ENCODE measurements around the gene RNASEH2B.

Gene RNASEH2B

DNA sequence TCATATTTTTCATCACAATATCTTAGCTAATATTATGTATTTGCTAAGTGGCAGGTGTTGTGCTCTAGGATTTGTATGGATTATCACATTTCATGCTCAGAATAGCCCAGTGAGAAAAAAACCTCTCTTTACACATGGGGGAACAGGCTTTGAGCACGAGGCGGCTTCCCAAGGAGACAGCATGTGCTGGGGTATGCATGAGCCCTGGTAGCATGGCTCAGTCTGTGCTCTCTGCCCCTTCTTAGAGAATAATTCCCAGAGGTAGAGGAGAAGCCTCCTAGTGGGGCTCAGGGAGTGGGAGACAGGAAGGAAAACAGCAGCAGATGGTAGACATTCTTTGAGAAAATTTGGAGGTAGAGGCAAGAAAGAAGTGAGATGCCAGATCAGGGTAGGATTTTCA lies 31.6 kb downstream of the RNASEH2B start:
- no peak overlapping the region for H3K4me3 ChIP-seq (replicated peaks; ENCODE audit: low read depth, low read length)
- no peak for DNase-seq (ENCODE audit: low read depth)
- no peak for TF ChIP-seq CTCF (IDR thresholded peaks at IDR 0.05; ENCODE audit: low read length, missing control alignments)

- no peak for TF ChIP-seq CTCF (IDR thresholded peaks at IDR 0.05; ENCODE audit: low read length, missing control alignments)
- no peak for DNase-seq (ENCODE audit: low read depth)
- H3K4me3 ChIP-seq (replicated peaks; ENCODE audit: low read depth, low read length): no peak overlapping the region
Measured at GRCh38 chr13:50942630-50943311, 33.2 kb downstream of the RNASEH2B start.

- DNase-seq (ENCODE audit: low read depth): no peak
- TF ChIP-seq CTCF (IDR thresholded peaks at IDR 0.05; ENCODE audit: low read length, missing control alignments): no peak
Measured at GRCh38 chr13:50945669-50946068, 36.1 kb downstream of the RNASEH2B start.

GRCh38 chr13:50948601-50949000 lies 39.0 kb downstream of the RNASEH2B start:
- no peak overlapping the region for H3K4me3 ChIP-seq (replicated peaks; ENCODE audit: low read depth, low read length)
- DNase-seq (ENCODE audit: low read depth): no peak
- no peak for TF ChIP-seq CTCF (IDR thresholded peaks at IDR 0.05; ENCODE audit: low read length, missing control alignments)

More at GRCh38 chr13:50945669-50946068, 36.1 kb downstream of the RNASEH2B start:
- H3K4me3 ChIP-seq (replicated peaks; ENCODE audit: low read depth, low read length): no peak overlapping the region

GRCh38 chr13:50950849-50951248 lies 41.3 kb downstream of the RNASEH2B start:
- H3K4me3 ChIP-seq (replicated peaks; ENCODE audit: low read depth, low read length): no peak overlapping the region
- TF ChIP-seq CTCF (IDR thresholded peaks at IDR 0.05; ENCODE audit: low read length, missing control alignments): no peak
- peak; percentile 3 for DNase-seq (ENCODE audit: low read depth)

- peak; percentile 8 for DNase-seq (ENCODE audit: low read depth)
- no peak overlapping the region for H3K4me3 ChIP-seq (replicated peaks; ENCODE audit: low read depth, low read length)
- TF ChIP-seq CTCF (IDR thresholded peaks at IDR 0.05; ENCODE audit: low read length, missing control alignments): no peak
Measured at GRCh38 chr13:50951366-50951765, 41.8 kb downstream of the RNASEH2B start.

DNA sequence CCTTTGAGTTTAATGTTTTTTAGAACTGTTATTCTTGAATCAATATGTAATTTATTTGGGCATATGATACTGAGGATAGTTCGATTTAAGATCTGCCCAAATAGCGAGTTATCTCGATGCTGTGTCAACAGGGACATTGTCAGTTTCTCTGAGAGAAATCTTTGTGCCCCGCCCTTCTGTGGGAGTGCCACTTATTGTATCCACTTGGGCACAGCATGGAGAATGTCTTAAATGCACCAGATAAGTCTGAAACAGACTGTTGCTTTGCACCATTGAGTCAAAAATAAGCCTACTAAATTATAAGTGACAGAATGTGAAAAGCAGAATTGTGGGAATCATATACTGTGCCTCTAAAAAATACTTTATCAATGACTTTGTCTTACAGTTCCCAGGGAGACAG lies 45.6 kb downstream of the RNASEH2B start:
- no peak for DNase-seq (ENCODE audit: low read depth)
- no peak overlapping the region for H3K4me3 ChIP-seq (replicated peaks; ENCODE audit: low read depth, low read length)
- TF ChIP-seq CTCF (IDR thresholded peaks at IDR 0.05; ENCODE audit: low read length, missing control alignments): no peak

Measured in fibroblast of pulmonary artery (primary cell).